CMK (cell line): ENCODE measurements around the gene H1-8.

Experiments
- DNase-seq: peaks from one replicate; pipeline ENCODE4 v3.0.0-alpha.2; 2010; ENCODE audit warnings: low read depth

The H1-8 gene

DNA sequence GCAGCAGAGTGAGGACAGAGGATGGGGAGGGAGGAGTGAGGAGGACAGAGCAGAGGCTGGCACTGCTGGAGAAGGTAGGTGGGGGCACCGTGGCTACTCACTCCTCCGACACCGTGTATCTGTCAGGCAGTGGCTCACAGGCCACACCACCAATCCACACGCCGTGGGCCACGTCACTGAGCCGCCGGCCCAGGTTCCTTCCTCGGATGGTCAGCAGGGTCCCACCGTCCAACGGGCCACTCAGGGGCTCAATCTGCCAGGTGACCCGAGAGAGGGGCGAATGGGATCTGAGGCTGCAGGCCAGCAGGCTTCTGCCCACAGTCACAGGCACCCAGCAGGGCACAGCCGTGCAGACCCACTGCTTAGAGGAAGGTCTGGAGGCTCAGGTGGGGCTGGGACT lies 30.5 kb downstream of the H1-8 start:
- DNase-seq = no peak

DNA sequence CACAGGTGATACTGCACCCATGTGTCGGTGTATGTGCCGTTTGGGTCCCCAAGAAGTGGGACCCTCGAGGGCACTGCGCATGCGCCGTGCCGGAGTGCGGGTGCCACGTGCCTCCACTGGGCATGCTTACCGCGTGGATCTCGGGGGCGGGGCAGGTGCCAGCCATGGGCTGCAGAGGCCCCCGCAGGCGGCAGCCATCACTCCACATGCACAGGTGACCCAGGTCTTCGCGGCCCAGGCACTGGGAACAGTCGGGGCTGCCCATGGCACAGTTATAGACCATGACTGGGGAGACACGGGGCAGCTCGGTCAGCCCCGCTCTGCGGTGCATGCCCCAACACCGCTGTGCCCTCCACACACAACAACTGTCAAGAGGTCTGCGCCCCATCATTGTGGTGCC lies 31.2 kb downstream of the H1-8 start:
- no peak for DNase-seq

DNA sequence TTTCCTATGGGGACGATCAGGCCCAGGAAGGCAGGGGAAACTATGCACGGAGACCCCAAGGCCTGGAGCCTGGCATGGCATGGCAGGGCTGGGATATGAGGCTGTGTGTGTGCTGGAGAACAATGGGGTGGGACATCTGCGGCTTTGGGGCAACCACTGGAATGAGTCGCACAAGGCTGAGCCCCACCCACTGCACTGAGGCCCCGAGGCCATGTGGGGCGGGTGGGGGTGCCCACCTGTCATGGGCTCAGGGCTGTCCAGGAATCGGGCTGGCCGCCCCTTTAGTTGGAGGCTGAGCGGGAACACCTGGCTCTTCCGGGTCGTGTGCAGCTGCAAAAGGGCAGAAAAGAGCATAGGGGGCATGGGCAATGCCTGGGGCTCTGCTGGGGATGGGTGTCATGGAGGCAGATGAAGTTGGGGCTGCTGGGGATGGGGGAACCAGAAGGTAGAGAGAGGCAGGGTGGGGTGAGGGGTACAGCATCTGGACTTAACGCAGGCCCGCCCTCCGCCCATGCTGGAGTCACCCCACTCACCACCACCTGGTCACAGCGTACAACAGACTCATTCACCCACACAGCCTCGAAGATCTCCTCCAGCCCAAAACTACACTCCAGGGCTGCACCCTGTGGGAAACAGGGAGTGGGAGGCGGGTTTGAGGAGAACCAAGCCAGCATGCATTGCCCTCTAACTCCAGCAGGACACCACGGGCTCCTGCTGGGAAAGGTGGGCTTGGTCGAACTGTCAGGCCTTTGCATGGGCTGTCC lies 32.4 kb downstream of the H1-8 start:
- DNase-seq = no peak

DNA sequence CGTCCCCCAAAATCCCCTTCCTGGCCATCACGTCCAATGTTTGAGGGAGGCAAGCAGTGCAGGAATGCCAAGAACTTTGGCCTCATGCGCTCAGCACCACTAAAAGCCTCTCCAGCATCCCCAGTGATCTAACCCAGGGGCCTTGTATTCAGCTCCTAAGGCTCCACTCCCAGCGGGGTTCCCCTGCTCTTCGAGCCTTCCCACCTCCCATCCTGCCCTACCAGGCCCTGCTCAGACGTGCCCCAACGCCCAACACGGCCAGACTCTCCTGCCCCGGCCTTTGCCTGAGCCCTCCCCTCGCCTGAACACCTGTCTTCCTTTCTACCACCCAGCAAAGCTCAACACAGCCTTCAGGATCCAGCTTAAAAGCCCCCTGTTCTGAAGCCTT lies 33.0 kb downstream of the H1-8 start:
- DNase-seq = no peak

DNA sequence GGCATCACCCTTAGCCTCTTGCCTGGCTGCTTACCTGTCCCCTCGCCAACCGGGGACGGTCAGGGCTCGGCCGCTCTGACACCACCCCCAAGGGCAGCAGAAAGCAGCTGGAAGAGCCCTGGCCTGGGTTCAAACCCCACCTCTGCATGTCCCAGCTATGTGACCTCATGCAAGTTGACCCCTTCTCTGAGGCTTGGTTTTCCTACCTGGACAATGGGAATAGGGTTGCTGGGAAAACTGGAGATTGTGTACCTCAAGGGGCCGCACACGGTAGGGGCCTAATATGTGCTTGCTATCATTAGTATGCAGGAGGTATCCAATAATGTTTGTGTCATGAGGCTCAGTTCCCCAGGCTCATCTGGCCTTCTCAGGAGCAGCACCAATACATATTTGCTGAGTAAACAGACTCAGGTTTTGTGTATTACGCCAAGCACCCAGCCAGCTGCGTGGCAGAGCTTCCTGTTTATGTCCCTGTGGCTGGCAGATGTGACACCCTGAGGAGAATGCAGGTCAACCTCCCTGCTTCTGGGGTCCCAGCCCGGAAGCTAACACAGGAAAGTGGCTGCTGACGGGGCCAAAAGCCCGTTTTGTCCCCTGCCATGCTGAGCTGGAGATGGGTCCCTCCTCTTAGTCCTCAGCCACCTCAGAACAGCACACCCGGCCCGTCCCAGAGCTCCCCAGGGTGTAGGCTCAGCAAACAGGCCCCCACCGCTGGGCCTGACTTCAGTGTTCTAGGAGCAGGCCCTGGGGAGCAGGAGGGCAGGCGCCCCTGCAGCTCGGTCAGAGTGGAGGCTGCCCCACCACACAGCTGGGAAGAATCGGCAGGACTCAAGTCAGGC lies 33.8 kb downstream of the H1-8 start:
- DNase-seq = no peak

DNA sequence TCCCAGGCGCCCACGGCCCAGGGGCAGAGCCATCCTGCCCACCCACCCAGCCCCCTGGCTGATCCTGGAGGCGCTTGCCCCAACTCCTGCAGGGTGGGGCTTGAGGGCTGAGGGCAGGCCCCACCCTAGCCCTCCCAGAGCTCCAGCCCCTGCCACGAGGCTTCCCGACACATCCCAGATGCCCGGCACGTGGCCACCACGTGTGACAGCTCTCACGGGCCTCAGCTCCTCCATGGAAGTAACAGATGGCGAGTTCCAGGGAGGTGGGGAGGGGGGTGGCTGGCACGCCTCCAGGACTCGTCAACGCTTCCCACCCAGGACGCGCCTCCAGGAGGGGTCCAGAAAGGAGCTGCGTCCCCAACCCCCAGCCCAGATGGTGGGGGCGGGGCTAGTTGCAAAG lies 34.4 kb downstream of the H1-8 start:
- DNase-seq = no peak

DNA sequence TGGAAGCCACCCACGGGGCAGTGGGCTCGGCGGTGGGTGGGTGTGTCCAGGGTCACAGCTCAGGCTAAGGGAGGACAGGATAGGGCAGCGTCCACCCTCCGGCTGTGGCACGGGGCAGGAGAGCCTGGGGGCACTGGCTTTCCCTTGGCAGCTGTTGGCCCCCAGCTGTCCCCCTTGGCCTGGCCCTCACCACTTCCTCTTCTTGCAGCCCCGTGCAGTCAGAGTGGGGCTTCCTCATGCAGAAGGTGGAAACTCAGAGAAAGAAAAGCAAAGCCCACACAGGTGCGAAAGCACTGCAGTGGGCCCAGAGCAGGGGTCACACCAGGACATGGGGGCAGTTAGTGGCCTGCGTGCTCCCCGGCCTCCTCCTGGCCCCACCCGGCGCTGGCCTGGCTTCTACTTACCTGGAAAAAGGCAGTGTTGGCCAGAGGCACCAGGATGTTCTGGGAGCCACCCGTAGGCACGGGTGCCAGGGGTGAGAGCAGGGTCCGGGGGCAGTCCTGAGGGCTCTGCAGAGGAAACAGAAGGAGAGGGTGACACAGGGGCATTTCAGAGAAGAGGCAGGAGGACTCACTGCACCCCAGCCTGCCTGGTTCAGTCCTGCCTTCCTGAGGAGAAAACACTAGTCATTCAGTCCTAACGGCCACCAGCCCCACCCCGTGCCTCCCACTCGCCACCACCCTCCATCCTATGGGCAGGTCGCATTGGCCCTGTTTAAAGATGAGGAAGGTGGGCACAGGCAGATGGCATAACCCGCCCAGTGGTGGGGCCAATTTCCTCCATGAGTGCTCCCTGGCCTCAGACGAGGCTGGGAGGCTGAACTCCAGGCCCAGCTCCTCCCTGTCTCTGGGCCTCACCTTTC lies 35.2 kb downstream of the H1-8 start:
- no peak for DNase-seq

DNA sequence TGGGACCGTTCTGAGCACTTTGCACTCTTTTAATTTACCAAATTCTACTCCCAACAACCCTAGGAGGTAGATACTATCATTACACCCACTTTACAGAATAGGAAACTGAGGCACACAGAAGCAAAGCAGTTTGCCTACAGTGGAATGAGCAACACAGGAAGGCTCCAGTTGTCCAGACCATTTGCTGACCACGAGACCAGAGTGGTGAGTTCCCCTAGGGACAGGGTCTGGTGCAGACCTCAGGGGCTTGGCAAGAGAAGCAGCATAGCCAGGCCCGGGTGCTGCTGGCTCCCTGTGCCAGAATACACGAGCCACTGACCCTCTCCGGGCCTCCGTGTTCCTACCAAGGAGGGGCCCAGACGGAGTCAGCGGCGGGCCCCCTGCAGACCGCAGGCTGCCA lies 37.0 kb downstream of the H1-8 start:
- no peak for DNase-seq

DNA sequence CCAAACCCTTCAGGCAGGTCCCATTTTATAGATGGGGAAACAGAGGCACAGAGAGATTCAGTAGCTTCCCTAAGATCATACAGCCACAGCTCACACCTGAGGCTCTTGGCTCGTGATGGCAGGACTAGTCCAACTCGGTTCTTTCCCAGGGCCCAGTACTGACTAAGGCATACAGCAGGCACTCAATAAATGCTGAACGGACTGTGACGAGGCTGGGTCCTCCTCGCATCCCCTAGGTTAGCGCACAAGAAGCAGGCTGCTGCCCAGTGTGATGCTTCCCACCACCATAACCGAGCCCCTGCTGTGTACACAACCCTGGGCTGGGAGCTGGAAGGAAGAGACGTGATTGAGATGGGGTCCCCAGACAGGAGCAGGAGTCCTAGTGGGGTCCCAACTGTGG lies 38.6 kb downstream of the H1-8 start:
- DNase-seq = no peak

DNA sequence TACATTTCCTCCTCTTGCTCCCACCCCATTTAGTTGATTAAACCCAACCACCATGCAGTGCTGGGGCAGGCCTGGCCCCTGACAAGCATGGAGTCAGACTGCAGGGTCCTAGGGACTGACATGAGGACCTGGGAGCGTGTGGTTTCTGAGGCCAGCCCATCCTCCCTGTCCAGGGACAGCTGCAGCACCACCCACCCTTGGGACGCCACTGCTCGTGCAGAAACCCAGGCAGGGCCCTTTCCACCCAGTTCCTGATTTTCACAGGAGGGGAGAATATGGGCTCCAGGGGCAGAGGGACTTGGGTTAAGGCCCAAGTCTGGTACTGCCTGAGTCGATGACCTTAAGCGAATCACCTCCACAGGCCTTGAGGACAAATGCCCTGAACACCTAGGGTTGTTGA lies 39.8 kb downstream of the H1-8 start:
- no peak for DNase-seq

DNA sequence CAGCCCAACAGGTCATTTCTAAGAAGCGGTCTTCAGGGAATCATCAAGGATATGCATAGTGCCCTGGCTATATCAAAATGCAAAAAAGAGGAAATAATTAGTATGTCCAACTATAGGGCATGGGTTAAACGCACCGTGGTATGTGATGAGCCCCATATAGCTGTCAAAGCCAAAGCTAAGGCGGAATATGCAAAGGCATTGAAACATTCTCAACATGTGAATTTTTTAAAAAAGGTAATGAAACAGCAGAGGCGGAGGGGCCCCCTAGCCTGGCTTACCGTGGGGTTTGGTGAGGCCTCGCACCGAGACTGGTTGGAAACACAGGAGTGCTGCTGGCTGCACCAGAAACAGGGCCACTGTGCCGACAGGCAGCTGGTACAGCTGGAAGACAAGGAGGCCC lies 40.3 kb downstream of the H1-8 start:
- DNase-seq = no peak

DNA sequence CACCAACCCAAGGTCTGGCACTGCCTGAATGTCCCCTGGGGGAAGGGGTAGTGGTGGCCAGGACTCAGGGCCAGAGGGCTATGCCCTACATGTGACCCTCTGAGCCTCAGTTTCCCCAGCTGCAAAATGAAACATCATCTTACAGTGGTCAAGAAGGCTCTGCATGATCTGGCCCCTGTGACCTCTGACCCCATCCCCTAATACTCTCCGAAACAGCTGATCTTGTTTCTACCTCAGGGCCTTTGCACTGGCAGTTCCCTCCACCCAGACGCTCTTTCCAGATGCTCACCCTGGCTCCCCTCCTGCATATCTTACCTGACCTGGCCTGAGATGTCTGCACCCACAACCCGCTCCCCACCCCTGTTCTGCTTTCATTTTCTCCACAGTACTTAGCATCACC lies 41.7 kb downstream of the H1-8 start:
- DNase-seq = no peak

DNA sequence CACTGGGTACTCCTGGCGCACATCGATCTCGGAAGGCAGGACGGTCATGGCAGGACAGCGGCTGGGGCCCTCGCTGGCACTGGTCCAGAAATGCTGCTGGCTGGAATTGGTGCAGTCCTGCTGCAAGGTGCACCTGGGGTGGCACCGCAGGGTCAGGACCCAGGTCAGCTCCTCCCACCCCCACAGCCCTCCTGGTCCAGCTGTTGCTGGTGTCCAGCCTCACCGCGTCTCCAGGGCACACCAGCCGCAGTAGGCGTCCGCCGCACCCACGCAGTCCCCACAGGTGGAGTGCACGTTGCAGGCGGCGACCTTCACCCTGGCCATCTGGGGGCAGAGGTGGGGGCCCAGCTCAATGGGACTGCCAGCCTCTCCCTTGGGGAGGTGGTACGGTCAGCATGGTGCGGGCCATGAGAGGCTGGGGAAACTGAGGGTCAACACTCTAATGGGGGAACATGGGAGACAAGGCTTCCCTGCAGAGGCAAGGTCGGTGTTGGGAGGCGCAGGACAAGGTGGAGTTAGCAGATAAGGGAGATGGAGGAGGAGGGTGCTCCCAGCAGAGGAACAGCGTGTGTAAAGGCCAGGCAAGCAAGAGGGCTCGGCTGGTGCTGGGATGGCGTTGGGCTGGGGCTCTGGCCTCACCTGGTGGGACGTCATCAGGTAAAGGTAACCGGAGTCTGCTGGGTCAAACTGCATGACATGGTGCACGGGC lies 43.1 kb downstream of the H1-8 start:
- DNase-seq = no peak

DNA sequence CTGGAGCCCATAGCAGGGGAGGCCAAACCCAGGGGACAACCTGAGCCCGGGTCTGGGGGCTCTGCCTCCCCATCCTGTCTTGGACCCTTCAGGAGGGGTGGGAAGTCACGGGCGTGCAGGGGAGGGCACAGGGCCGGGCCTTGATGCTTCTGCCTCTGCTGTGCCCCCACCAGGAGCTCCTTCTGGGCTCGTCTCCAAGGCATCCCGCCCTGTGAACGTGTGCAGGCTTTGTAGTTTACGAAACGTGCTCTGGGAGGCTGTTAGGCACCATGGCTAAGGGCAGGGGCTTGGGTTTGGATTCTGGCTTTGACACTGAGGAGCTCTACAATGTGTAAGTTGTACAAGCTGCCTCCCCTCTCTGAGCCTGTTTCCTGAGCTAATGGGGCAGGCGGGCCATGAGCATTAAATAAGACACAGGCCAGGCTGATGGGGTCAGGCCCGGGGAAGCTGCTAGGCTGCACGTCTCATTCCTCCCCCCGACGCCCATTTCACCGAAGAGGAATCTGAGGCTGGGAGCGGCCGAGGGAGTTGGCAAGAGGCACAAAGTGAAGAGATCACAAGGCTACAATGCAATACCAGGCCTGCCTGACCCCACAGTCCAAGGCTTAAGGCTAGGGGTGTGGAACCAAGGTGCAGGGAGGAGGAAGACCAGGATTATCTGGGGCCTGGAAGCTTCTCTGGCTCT lies 43.9 kb downstream of the H1-8 start:
- no peak for DNase-seq

DNA sequence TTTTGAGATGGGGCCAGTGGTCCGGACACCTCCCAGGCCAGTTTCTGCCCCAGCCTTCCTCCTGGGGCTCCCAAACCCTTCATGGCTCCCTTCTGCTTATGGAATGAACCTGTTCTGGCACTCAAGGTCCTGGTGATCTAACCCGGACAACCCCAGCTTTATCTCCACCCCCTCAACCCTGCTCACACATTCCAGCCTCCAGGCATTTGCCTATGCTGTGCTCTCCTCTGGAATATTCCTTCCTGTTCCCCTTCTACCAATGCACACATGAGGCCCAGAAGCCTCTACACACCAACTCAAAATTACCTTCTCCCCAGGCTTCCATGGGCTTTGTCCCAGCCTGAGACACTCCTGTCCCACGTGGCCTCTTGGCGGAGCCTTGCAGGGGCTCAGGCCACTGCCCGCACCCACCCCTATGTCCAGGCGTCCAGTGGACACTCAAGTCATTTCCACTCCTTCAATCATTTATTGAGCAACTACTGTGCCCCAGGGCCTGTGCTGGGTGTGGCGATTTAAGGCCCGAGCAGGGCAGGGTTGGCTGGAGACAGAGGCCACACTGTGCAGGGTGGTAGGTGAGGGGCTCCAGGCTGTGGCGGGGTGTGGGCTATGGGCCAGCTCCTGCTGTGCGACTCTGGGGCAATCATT lies 44.7 kb downstream of the H1-8 start:
- no peak for DNase-seq

DNA sequence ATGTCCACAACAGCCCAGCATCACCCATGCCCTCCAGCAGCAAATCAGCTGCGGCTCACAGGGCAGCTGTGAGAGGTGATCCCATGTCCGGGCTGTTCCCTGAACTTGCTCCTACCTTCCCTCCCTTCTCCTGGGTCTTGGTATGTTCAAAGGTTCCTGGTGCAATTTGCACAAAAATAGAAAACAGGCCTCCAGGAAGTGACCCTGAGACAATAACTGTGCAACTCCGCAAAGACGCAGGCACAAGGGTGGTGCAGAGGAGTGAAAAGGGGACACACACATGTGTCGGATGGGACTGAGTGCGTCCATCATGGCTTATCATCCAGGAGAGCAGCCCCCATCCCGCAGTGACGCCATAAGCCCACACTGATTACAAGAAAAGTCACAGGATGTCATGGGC lies 47.2 kb downstream of the H1-8 start:
- no peak for DNase-seq

DNA sequence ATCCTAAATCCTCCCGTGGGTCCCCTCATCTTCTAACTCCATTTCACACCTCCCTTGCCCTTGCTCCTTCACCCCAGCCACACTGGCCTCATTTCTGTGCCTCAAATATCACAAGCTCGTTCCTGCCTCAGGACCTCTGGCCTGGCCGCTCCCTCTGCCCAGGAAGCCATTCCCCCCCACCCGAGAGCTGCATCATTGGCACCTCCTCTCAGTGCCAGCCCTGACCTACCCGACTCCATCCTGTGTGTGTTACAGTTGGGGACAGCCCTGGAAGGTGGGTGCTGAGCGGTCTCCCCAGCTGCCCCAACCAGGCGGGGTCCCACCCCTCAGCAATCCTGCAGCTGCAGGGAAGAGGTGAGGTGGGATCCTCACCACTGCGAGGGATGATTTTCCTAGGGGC lies 49.0 kb downstream of the H1-8 start:
- no peak for DNase-seq

DNA sequence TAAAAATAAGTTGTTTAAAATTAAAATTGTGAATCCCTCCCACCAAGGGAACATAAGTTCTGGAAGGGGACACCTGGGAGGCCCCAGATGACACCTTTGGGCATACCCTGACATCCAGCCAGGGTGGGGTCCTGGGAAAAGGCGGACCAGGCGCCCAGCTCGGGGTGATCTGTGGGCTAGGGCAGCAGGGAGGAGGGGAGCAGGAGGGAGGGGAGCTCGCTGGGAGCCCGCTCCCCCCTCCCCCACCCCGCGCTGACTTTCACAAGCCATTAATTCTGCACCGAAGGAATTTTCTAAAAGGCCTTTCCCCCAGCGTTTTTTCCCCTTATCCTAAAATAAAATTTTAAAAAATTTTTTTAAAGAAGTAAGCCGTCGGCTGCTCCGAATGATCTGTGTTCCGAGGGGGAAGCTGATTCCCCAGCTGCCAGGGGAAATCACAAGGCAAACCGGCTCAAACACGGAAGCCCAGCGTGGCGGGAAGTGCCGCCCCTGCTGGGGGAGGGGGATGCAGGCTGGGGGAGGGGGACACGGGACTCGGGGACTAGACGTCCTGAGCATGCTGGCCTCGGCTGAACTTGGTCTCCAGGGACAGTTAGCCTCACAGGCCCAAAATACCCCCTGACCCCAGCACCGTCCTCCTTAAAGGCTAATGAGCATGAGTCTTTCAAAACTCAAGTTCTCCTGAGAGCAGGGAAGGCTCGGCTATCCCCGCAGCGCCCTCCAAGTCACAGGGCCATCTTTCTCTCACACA lies 49.6 kb downstream of the H1-8 start:
- no peak for DNase-seq

DNA sequence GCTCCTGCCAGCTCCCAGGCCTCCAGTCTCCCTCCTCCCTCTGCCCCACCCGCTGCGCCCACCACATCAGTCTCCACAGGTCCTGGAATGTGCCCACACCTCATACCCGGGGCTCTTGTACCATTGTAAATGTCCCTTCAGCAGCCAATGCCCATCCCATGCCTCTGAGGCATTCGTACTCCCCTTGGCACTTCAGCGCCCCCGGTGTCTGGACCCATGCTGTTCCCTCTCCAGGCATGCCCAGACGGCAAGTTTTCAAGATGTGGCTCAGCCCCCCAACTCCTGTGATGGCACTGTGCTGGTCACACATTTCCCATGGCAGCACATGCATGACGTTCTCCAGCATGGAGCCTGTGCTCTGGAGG lies 50.2 kb downstream of the H1-8 start:
- DNase-seq = no peak

DNA sequence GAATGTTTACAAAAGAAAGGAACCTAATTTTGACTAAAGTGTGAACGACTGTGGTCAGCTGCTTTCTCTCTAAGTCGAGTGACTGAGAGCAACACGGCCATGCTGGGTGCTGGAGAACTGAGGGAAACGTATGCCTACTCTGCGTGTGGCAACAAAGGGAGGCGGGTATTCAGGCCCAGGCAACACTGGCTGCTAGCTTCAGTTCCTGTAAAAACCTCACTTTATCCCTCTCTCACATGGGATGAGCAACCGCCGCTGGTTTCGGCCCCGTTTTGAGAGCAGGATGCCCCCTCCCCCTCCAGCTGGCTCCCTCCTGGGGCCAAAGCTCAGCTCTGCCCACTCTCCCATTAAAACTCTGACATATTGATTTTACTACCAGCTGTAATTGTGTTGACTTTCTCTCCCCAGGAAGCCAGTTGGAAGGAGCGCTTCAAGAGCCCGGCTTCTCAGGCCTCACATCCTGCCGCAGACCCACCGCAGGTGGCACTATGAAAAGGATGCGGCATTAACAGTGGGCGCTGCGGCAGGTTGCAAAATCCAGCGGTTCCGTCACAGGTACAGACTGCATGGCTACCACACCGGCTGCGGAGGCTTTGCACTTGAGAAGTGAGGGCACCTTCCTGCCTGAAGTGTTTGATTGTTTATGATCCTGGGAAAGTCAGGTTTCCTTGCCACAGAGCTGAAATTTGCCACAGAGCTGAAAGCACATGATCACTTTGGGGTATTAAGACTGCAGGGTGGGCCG lies 50.8 kb downstream of the H1-8 start:
- no peak for DNase-seq
